Suppressor macrophage treated with lipopolysaccharide for 1 hour (primary cell): ENCODE measurements around the gene CORO6.

Experiments
- DNase-seq, 3 donors: peaks; one replicate each; pipeline ENCODE4 v3.0.0-alpha.2; 2020 to 2022

The CORO6 gene

GRCh38 chr17:29576214-29577000 lies 46.3 kb downstream of the CORO6 start:
- no peak for DNase-seq

GRCh38 chr17:29575511-29576213 lies 47.0 kb downstream of the CORO6 start:
- no peak for DNase-seq

DNA sequence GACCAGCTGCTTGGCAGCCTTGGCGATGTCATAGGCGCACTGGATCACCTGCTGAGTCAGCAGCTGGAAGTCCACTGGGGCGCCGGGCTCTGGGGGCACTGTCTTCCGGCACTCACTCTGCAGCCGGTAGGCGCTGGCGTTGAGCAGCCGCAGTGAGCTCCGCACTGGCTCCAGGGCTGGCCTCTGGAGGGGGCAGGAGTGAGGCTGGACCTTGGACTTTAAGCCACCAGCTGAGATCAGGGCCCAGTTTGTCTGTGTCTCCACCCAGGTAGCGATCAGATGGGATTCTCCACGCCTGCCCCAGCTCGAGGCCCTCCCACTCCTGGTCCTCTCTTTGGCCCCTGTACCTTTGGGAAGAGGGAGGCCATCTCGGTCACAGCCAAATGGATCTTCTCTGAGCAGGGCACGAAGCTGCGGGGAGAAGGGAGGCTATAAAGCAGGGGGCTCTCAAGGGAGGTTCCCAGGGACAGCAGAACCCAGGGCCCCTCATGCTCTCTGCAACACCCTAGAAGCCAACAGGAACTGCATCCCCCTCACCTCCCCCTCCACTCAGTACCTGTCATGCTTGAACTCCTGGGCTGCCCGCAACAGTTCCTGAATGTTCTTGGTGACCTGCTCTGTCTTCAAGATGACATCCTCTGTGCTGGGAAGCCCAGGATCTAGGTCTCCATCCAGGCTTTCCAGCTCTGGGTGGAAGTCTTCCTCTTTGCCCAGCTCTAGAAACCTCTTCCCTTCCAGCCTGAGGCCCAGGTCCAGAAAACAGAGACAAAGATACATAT lies 47.8 kb downstream of the CORO6 start:
- no peak for DNase-seq

DNA sequence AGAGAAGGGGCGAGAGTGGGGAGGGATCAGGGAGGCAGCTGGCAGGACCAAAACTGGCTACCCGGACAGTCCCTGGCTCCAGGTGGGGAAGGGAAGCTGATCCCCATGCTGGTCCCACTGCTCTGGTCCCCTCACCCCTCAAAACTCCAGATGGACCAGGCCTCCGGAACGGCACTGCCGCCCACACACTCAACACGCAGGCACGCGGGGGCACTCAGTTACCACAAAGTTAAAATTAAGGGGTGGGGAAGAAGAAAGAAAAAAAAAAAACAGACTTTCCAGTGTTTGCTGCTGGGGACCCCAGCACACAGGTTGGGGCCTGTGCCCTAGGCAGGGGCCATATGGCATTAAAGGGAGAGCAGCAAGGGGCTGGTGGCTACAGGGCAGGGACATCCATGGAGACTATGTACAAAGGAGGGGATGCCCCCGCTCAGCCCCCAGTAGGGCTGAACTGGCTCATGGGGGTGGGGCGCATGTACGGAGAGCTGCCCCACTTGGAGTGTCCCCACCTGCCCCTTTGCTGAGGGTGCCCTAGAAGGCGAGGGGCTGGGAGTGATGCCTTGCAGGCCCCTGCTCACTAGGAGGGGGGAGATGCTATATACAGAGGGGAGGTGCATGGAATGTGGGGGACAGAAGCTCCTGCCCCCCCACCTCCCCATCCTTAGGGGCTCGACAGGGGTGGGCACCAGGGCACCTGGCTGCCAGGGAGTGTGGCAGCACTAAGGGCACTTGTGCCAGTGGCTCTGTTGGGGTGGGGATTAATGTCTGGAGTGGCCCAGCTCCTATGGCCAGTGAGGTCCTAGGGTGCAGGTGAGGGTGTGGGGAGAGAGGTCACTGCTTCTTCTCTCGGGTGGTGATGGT lies 48.6 kb downstream of the CORO6 start:
- DNase-seq, result no peak

GRCh38 chr17:29573558-29573869 lies 49.2 kb downstream of the CORO6 start:
- no peak for DNase-seq

GRCh38 chr17:29572691-29573557 lies 49.8 kb downstream of the CORO6 start:
- peak; percentile 87 to 93 (median 92) for DNase-seq

DNA sequence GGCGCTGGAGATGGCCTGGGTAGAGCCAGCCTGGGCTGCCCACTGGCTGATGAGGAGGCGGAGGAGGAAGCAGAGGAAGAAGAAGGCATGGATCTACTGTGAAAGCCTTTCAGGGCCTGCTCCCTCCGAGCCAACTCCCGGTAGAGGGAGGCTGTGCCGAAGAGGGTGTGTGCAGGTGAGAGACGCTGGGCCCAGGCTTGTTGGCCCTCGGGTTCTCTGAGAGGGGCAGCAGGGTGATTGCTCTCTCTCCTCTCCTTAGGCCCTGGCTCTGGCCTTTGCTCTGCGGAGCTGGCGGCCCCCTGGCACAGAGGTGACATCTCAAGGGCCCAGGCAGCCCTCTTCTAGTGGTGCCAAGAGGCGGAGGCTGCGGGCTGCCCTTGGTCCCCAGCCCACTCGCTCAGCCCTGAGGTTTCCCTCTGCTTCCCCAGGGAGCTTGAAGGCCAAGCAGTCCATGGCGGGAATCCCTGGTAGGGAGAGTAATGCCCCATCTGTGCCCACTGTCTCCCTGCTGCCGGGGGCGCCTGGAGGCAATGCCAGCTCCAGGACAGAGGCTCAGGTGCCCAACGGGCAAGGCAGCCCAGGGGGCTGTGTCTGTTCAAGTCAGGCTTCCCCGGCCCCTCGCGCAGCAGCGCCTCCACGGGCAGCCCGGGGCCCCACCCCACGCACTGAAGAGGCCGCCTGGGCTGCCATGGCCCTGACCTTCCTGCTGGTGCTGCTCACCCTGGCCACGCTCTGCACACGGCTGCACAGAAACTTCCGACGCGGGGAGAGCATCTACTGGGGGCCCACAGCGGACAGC lies 50.6 kb downstream of the CORO6 start:
- peak in 1 of 3 donors; percentile 28 for DNase-seq

- DNase-seq, result no peak
Observed at GRCh38 chr17:29571486-29571882, 51.2 kb downstream of the CORO6 start.

DNA sequence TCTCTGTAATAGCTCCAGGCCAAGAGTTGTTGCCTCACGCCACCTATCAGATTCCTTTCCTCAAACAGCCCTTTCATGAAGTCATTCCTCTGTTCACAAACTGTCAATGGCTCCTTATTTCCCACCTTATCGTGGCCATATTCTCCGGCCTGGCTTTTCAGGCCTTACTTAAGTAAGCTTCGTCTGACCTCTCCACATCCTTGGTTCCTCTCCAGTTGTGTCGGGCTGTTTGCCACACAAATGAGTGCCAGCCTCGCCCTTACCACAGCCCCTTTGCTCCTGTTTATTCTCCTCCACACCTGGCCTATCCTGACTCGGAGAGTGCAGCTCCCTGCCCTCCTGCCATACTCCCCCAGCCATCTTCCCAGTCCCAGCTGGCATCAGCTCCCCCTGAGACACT lies 52.2 kb downstream of the CORO6 start:
- no peak for DNase-seq

DNA sequence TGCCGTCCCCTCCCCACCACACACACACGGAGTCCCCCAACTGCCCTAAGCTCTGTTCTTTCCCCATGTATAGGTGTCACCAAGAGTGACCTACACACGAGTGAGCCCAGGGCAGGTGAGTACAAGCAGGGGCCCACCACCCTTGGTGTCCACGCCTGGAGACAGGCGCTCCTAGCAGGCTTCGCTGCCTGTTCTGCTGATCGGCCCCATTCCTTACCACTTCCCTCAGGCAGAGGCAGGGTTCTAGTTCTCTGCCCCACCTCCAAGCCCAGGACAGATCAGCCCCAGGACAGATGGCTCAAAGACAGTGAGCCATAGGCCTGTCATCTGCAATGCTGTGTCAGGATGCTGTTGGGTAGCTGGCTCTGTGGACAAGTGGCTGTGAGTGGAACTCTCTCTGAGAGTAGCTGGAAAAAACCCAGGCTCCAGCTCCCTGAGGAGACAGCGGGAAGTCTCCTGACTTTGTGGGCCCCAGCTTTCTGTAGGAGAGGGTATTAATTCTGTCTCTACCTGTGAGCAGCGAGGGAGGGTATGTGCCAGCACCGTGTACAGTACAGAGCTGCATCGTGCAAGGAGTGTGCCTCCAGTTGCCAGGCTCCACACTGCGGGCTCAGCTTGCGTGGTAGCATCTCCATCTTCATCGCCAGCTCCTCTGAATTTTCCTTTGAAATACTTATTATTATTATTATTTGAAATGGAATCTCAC lies 53.3 kb downstream of the CORO6 start:
- peak; percentile 33 to 52 (median 41) for DNase-seq

GRCh38 chr17:29568331-29569244 lies 54.1 kb downstream of the CORO6 start, which contains the start of gene TP53I13:
TSS of gene TP53I13 (plus strand) at chr17:29568701. CDS start at chr17:29568759, 58 bp downstream.
- peak; percentile 77 to 88 (median 86) for DNase-seq

GRCh38 chr17:29567554-29568330 lies 55.0 kb downstream of the CORO6 start:
- peak; percentile 63 to 83 (median 67) for DNase-seq

DNA sequence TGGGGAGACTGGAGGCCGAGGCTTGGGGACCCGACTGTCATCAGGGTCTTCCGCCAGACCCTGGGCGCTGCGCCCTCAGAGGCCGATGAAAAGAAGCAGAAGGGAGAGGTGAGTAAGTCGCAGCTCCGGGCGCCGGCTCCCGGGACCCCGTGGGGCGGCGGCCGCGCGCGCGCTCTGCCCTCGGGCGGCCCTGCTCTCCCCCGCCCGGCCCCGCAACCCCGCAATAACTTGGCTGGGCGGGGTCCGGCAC lies 55.5 kb downstream of the CORO6 start:
- DNase-seq, result no peak

DNA sequence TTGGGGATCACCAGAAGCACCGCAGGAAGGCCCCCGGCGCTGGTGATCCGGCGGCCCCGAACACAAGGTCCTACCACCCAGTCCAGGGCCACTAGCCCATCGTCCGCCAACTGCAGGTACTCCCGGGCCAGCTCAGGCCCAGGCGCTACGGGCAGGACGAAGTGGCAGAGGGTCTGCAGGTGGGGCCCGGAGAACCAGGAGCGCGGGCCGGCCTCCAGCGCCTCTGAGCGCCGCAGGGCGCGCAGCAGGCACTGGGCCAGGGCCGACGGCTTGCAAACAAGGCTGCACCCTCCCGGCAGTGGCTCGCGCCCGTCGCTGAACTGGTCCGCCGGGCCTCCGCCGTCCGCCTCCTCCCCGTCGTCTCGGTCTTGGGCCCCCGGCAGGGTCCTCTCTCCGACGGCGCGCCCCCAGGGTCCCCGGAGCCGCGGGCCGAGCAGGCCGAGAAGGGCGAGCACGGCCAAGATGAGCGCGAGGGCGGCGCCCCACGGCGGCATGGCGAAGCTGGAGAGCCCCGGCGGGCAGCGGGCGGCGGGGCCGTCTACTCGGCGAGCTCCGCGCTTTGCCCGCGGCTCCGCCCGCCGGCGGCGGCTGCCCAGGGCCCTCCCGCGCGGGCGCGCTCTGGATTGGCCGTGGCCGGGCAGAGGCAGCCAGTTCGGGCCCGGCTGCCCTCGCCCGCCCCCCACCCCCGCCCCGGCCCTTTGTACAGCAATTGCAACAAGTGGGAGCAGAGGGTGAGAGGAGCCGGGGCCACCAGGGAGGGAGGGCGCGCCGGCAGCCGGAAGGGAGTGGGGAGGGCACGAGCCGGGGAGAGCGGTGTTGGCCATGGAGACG lies 56.0 kb downstream of the CORO6 start, which contains the start of gene ABHD15:
Gene ABHD15 (minus strand): TSS at position 565 of the 831 bp plus-strand sequence. CDS start 71 bp downstream, at position 494.
- peak; percentile 88 to 96 (median 90) for DNase-seq

GRCh38 chr17:29565643-29566472 lies 56.9 kb downstream of the CORO6 start:
- DNase-seq, result peak; percentile 23 to 54 (median 32)
